Stimulated activated CD8-positive, alpha-beta memory T cell treated with anti-CD3 and anti-CD28 coated beads, Interleukin-4, amount 100 ng/mL, for 4 hours (primary cell): ENCODE data around the gene CHST5.

Source experiments
- DNase-seq, 2 donors: peaks; one replicate each; pipeline ENCODE4 v3.0.0-alpha.2; 2020; ENCODE audit warnings: low read depth in 2 of 2, low spot score in 1 of 2

The CHST5 gene

DNA sequence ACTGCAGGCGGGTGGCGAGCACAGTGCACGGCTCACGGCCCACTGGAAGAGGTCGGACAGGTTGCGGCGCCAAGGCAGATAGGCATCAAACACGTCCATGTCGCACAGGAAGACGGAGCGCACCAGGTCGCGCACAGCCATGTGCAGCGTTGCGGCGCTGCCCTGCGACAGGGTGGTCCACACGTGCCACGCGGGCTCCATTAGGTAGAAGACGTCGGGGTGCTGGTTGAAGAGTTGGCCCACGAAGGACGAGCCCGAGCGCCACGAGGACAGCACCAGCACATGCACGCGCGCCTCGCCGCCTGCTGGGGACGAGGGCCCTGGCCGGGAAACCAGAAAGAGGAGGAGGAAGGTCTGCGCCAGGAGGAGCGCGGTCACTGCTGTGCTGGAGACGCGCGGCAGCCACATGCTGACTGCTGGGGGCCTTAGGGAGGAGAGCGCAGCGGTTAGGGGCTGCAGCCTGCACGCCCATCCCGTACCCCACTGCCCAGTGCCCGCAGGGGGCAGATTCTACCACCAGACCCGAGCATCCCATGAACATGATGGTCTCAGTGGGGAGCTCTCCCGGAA, 56.4 kb downstream of the CHST5 start:
- no peak for DNase-seq
